Measurements from ENCODE around the gene PDLIM1.

GRCh38 chr10:95306318-95306650 is 15.5 kb upstream of the PDLIM1 start:
- no peak for TF ChIP-seq ZNF274 (IDR thresholded peaks at IDR 0.05; ENCODE audit: low read depth, low read length)
- TF ChIP-seq YY1 (IDR thresholded peaks at IDR 0.05; ENCODE audit: insufficient read depth, insufficient read length) = no peak

Measured in NT2/D1 (cell line).